HG02884 (cell line): Measurements from ENCODE around the gene MBOAT1.

Experiments used
- ATAC-seq: cut with Tn5 transposase; IDR thresholded peaks from one replicate; pipeline ENCODE4 v1.9.1; 2021; ENCODE audit warnings: mild to moderate bottlenecking, moderate library complexity; ENCODE audit not compliant: unreplicated experiment

Gene MBOAT1

DNA sequence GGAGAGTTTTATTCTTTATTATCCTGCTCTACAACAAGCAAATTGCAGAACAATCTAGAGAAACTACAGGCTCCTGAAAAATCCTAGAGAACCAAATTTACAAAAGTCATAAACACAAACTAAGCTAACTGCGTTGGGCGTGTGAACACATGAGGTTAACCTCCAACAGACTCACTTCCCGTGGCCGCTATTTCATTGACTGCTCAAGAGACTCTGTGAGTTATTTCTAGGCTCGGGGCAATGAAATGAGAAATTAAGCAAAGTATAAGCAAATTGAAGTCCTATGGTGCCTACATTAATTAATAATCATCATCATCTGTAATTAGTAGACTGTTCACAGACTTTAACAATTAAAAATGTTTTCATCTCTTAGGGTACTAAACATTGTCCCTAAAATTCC, 100.0 kb downstream of the MBOAT1 start:
- ATAC-seq: no peak

DNA sequence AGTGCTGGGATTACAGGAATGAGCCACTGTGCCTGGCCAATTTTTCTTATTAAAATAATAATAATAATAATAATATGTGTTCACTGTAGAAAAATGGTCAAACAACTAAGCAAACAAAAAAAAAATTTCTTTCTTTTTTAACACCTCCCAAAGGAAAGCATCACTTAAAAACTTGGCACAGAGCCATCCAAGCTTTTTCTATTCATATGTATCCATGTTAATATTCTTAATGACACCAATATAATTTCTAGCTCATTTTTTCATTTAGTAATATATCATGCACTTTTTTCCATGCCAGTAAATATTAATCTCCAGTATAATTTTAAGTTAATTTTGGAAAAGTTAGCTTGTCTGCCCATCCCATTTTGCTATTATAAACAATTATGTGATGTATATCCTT, 101.8 kb downstream of the MBOAT1 start:
- no peak for ATAC-seq

DNA sequence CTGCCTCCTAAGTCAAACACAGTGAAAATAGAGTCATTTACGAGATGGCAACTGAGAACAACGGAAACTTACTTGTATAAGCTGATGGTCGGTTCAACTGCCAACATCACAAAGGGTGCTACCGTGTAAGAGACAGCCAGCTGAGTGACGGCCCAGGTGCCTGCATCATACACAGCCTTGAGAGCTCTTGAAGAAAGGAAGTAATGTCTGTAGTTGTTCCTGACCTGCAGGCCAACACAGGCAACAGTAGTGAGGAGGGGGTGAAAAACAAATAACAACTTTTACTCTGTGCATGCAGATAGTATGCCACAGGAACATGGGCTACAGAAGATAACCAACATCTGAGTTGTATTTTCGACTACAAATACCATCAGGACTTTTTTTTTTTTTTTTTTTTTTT, 102.7 kb downstream of the MBOAT1 start:
- no peak for ATAC-seq

DNA sequence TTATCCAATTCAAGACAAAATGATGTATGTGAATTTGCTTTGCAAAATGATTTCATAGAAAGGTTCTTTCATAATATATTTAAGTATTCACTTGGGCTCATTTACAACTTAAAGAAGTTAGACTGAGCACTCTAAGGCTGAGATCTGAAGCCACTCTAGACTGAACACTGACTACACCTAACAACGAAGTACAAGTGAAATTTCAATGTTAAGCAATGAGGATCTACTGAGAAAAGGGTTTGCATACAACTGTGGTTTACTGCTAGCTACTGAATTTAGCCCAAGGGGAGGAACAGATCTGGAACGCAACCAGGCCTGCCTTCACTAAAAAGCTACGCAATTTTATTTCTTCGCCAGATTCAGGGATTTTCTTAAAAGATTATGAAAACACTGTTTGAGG, 106.4 kb downstream of the MBOAT1 start:
- no peak for ATAC-seq

DNA sequence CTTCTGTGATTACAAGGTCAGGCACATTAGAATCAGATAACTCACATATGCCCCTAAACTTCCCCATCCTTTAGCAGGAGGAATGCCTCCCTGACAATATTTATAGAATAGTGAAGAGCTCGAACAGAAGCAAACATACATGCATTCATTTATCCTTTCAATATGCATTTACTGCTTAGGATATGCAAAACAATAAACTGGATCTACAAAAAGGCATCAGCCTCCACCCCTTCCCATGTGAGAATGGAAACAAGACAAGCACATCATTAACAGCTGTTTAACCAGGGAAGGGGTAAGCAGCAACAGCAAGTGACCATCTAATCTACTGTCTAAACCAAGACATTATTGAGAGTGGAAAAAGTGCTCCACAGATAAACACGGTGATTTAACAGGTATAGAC, 107.6 kb downstream of the MBOAT1 start:
- ATAC-seq: no peak

DNA sequence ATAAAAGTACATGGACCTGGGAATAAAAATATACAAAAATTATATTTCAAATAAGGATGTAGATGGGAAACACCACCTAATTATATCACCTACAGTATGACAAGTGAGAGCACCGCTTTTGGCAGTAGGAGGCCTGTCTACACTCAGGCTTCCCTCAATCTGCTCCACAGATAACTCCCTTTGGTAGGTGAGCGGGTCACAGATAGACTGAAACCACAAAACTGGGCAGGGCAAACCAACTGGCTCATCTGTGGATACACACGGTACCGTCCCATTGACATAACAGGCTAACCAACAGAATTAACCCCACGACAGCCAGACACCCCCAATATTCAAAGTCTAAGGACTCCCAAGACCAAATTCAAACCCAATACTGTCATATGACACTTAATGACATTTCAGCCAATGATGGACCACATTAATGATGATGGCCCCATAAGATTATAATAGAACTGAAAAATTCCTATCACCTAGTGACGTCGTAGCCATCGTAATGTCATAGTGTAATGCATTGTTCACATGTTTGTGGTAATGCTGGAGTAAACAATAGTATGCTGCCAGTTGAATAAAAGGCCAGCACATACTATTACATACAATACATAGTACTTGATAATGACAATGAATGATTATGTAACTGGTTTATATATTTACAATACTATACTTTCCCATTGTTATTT, 109.7 kb downstream of the MBOAT1 start:
- no peak for ATAC-seq

DNA sequence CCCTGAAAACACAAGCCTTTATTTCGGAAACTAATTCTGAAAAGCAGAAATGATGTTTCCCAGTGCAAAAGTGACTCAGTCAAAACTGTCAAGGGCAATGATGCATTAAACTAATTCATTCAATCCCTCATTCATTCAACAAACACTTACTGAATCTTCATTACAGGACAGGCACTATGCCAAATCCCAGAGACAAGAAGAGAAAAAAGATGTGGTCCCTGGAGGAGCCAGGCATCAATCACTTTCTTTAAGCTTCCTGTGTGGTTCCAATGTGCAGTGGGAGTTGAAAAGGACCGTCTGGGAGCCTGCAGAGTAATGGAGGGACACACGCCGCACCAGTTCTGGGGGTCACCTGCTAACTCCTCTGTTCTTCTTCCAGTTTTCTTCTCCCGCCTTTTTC, 113.1 kb downstream of the MBOAT1 start:
- ATAC-seq: no peak

DNA sequence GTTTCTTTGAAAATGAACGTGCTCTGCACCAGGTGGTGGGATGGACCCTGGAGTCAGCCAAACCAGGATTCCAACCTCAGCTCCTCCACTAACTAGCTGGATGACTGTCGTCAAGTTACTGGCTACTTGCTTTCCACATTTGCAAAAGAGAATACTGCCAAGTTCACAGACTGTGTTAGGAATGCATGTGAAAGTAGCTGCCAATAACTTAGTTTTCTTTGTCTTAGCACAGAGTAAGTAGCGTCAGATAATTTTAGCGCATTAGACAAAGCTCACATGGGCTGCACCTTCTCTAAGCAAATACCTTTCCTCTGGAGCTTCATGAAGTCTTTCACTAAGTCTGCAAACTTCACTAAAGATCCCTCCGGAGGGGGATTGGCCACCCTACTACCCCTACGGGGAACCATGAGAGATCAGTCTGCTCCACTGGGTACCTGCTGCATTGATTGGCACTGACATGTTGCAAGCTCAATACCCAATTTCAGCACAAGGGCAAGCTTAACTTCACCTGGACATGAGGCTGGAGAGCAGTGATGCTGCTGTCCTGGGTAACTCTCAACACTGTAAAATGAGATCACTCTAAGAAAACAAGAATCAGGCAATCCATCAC, 113.9 kb downstream of the MBOAT1 start:
- ATAC-seq: no peak

DNA sequence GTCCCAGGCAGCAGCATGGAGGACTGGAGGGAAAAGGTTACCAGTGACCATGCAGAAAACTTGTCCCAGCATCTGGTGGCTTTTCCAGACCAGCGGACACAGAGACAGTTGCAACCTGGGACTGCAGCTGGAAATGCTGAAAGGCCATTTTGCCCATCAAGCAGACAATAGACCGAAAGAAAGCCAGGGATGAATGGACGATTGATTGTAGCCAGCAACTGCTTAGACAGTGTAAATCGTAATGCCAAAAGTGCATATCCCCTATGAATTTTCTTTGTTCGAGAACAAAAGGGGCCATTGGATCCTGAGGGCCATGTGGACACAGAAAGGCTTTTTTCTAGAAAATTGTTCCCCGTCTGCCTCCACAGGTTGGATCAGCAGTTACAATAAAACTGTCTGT, 115.7 kb downstream of the MBOAT1 start:
- no peak for ATAC-seq

DNA sequence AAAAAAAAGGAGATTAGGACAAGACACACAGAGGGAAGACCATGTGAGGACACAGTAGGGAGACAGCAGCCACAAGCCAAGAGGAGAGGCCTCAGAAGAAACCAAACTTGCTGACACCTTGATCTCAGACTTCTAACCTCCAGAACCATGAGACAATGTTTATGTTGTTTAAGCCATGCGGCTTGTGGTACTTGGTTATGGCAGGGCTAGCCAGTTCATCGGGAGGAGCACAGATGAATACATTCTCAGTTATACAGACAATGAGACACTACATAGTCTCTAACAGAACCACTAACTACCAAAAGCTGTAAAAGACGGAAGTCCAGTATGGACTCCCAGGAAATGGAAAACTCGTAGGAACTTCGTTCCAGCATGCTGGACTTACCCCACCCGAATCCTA, 116.8 kb downstream of the MBOAT1 start:
- no peak for ATAC-seq

DNA sequence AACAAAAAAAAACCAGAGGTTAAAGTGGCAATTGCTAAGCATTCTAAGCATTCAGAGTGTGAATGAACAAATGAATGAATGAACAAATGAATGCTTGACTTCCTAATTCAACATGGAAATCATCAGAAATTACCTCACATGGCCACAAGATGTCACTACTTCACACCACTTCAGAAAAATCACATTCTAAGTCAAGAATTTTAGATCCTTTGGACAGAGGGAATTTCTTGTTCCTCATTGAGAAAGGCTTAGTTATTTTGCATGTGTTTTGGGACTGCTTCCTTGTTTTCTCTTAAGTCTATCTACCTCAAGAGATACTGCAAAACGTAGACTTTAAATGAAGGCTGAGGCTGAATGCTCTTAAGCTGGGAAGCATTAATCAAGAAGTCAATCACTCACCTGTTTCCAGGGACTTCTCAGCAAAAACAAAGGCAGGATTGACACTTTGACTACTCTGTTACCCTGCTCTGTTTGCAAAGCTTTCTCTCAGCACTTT, 120.2 kb downstream of the MBOAT1 start:
- ATAC-seq: peak; percentile 58

DNA sequence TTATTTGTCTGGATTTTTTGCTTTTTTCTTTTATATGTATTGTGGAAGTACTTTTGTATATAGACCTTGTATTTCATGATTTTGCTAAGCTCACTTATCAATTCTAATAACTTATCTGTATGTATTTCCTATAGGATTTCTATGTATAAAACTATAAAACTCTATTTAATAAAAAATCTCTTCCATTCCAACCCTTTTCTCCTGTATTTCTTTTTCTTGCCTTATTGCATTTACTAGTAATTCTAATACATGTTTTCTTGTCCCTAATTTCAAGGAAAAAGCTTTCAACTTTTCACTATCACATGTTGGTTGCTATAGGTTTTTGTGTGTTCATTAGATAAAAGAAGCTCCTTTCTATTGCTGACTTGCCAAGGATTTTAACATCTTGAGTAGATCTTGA, 125.3 kb downstream of the MBOAT1 start:
- no peak for ATAC-seq

DNA sequence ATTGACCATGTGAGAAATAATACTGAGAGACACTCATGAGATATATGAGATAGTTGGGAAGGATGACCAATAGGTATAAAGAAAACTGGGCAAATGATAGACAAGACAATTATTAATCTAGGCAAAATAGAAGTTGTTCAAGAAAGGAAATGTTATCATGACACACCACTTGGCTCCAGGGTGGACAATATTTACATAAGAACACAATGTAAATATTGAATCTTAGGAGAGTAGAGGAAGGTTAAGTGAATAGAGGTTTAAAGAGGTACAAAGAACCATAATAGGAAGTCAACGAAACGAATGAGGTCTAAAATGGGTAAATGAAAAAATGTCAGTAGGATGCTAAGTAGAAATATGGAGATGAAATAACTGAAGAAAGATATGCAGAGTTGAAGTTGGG, 126.5 kb downstream of the MBOAT1 start:
- no peak for ATAC-seq

DNA sequence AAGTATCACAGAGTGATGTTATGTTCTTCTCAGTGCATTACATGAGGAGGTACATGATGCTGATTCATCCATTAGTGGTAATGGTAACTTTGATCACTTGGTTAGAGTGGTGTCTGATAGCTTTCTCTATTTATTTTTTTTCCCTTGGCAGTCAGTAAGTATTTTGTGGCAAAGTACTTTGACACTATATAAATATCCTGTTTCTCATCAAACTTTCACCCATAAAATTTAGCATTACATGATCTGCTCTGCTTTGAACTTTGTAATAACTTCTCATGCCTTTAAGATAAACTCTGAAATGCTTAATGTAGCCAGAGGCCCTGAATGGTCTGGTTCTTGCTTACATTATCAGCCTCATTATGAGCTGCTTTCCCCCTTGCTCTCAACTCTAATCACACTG, 127.9 kb downstream of the MBOAT1 start:
- no peak for ATAC-seq

DNA sequence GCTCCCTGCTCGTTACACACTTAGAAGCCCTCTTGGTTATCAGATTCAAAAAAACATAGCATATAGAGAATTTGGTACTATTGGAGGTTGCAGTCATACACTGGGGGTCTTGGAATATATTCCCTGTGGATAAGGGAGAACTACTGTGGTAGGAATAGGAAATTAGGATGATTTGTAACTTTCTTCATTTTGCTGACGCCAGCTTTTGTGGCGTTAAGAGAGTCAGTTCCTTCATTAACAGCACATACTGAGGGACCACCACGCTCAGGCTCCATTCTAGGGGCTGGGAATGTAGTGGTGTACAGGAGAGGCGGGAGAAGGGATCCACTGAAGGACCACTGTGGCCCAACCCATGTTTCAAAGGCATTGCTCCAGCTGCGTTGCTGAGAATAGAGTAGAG, 140.3 kb downstream of the MBOAT1 start:
- no peak for ATAC-seq

DNA sequence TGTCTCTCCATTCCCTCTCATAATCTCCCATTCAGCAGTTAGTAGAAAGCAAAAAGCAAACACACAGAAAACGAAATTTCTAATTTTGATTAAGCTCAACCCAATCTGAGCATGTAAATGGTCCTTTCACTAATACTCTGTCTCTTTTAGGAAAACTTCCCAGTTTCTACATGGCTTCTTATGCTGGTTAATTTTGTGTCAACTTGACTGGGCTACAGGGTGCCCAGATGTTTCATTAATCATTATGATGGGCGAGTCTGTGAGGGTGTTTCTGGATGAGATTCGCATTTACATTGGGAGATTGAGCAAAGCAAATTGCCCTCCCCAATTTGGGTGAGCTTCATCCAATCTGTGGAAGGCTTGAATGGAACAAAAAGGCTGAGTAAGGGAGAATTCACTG, 142.2 kb downstream of the MBOAT1 start:
- ATAC-seq: no peak

DNA sequence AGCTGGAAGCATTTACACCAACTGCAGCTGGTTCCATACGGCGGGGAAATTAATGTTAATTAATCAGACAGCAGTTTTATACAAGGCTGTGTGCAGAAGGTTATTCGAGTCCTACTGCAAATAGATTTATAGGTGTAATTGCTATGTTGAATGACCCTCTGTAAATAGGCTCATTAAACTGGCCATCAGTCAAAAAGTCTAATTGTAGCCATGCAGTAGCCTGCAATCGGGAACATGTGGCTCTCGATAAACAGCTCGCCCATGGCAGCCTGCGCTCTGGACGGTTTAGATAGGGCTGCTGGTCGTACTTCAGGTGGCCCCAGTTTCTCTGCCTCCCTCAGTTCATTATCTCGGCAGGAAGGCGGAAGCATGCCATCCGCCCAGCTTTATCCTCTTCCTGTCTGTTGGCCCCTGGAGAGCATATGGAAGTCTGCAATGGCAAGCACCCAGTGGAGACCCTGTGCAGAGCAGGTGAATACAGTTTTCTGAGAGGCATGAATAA, 143.2 kb downstream of the MBOAT1 start:
- ATAC-seq: no peak

DNA sequence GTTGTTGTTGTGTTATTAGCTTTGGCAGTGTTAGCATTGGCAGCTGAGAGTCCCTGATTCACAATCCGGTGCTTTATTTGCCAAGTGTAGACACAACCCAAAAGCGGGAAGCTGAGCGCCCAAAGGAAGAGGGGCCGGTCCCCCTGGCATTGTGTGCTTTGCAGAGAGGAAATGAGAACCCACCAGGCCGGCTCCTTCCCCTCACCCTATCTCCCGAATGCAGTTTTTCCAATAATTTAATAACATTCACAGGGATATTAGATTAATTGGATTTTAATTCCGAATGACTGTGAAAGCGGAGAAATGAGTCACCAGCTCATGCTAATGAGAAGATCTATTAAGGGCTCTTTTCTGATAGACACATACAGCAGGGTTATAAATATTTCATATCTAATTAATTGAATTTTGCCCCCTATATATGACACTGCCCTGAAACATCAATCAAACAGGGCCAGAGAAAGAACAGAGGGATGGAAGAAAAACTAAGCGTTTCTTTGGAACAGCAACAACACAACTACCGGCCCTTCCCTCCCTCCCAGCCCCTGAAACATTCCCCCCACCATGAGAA, 143.8 kb downstream of the MBOAT1 start:
- no peak for ATAC-seq

DNA sequence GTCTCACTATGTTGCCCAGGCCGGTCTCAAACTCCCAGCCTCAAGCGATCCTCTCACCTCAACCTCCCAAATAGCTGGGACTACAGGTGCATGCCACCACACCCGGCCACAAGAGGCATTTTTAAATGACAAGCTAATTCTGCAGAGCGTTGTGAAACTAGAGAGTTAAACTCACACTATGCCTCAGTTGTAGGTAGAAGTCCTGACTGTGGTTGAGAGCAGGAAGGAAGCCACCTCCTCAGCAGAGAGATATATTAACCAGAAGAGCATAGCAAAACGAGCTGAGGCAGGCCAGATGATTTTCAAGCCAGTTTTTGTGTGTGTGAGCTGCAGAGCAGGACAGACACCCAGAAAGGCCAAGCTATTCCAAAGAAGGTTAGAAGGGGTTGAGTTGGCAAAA, 150.3 kb downstream of the MBOAT1 start:
- ATAC-seq: no peak

DNA sequence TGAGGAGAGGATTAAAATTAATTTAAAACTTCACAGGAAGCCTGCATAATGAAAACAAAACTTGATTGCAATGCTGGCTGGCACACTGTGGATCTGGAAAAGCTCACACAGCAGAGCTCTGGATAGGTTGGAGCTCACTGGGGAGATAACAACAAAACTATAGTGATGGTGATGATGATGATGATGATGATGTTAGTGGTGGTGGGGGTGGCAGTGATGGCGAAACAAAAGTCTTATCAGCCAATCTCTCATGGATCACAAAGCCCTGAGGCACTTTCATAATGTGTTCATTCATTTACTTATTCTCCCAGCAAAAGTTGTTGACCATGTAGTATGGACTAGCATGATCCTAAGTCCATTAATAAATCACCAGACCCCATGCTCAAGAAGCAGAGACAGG, 152.0 kb downstream of the MBOAT1 start:
- no peak for ATAC-seq

DNA sequence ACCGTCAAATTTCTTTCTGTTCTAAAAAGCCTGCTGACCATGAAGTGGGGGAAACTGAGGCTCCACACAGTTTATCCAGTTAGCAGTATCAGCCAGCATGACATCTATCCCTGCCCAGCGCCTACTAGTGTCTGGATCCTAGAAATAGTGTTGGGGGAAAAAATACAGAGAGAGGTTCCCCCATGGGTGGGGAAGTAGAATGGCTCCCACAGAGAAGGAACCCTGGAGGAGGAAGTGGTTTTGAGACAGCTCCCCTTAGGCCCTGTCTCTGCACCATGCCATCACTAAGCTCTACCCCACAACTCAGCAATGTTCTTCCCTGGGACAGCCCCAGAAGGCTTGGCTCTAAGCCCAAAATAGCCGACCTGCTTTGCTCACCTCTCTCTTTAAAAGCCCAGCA, 153.4 kb downstream of the MBOAT1 start:
- no peak for ATAC-seq

DNA sequence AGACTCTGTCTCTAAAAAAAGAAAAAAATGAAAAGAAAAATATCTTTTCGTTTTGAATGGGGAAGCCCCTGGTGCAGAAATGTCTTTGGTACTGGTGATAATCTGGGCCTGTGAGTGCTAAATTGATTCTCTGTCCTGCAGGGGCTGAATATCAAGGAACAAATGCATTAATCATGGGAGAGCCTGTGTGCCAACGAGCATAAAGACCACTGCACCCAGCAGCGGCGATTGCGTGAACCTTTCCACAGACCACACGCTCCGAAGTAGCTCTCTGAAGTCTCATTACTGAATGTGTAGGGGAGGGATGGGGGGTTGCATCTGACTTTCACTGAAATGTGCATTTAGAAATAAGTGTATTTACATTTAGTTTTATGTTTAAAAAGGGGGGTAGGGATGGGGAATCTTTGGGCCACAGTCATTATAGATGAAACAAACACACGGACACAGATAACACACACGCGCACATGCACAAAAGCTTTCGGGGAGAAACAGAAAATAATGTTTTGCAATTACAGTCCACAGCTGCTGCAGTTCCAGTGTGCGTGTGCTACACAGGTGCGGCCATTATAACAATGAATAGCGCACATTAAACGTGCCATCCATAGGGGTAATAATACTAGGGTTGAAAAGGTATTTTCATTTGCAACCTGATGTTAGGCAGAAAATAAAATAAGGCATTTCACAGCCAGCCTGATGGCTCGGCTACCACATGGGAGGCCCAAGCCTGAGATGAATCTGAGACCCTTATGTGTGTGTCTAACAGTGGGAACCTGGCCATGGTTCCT, 154.0 kb downstream of the MBOAT1 start:
- no peak for ATAC-seq
